GM12878 (cell line): ENCODE results near the gene COG4. TPM values are rescaled to one million over a fixed set of nuclear protein-coding genes. Genes with fewer than 3 reads are reported as not detected.

Experiments used
- ASH2L ChIP-seq: fragments of 300-600, 200-600 bp; sonication (generic); IDR thresholded peaks from 2 replicates; pipeline ENCODE4 v1.6.1; 2017; ENCODE audit warnings: low read depth, mild to moderate bottlenecking, borderline replicate concordance
- CEBPB ChIP-seq, 2 experiments: fragments of 150-350 bp in 1 of 2; IDR thresholded peaks; 2 replicates each; pipeline ENCODE4 v1.6.1; 2012 to 2014; ENCODE audit warnings: low read depth in 2 of 2, low read length in 2 of 2, borderline replicate concordance in 1 of 2, inconsistent platforms in 1 of 2
- NBN ChIP-seq: fragments of 450-650 bp; IDR thresholded peaks from 2 replicates; pipeline ENCODE4 v1.6.1; 2016
- NR2C2 ChIP-seq: IDR thresholded peaks from 2 replicates; pipeline ENCODE4 v1.6.1; 2011; ENCODE audit warnings: borderline replicate concordance, low read depth; ENCODE audit not compliant: control insufficient read depth, insufficient read length
- POU2F2 ChIP-seq: IDR thresholded peaks from 3 replicates; pipeline ENCODE4 v1.6.1; 2011; ENCODE audit warnings: low read depth, mild to moderate bottlenecking, low read length, borderline replicate concordance
- RB1 ChIP-seq: fragments of 450-650 bp; formaldehyde crosslinking; IDR thresholded peaks from 2 replicates; pipeline ENCODE4 v1.6.1; 2017; ENCODE audit warnings: mild to moderate bottlenecking, borderline replicate concordance
- SMAD1 ChIP-seq: fragments of 450-650 bp; IDR thresholded peaks from 2 replicates; pipeline ENCODE4 v1.6.1; 2018; ENCODE audit warnings: mild to moderate bottlenecking, low read depth; ENCODE audit not compliant: partially characterized antibody
- SMAD5 ChIP-seq: IDR thresholded peaks from 2 replicates; pipeline ENCODE4 v1.6.1; 2016; ENCODE audit warnings: antibody characterized with exemption, low read depth
- SP1 ChIP-seq: IDR thresholded peaks from one replicate; pipeline ENCODE4 v1.6.1; 2011; ENCODE audit warnings: low read depth, low read length
- SREBF2 ChIP-seq: IDR thresholded peaks from 2 replicates; pipeline ENCODE4 v1.6.1; 2012; ENCODE audit warnings: mild to moderate bottlenecking, low read length
- TARDBP ChIP-seq: IDR thresholded peaks from 2 replicates; pipeline ENCODE4 v1.6.1; 2016; ENCODE audit warnings: borderline replicate concordance
- TCF7 ChIP-seq: IDR thresholded peaks from 2 replicates; pipeline ENCODE4 v1.6.1; 2014; ENCODE audit warnings: antibody characterized with exemption, borderline replicate concordance
- WRNIP1 ChIP-seq: IDR thresholded peaks from 2 replicates; pipeline ENCODE4 v1.6.1; 2011; ENCODE audit warnings: low read depth, low read length, improper control_type of control experiment, borderline replicate concordance
- YBX1 ChIP-seq: fragments of 450-650 bp; IDR thresholded peaks from 2 replicates; pipeline ENCODE4 v1.6.1; 2016; ENCODE audit warnings: antibody characterized with exemption
- polyA plus RNA-seq, 11 experiments: library from polyadenylated mRNA; depleted of rRNA in 4 of 11; unstranded in 6 of 11; stranded (reverse) in 5 of 11; fragments of >200 nt; fragmentation: Nextera tagmentation in 4 of 11; fragmentation: Illumina TruSeq in 1 of 11; extraction: Ambion mirVana in 4 of 11; extraction: Trizol in 1 of 11; gene quantifications; 1 replicate in 1 of 11; 2 replicates in 10 of 11; pipeline versions ENCODE4 v1.2.1 to v1.2.3, GENCODE V29; 2011 to 2016; ENCODE audit warnings: inconsistent platforms in 2 of 11, missing spikeins in 2 of 11, low read depth in 1 of 11
- total RNA-seq, 4 experiments: library from RNA; depleted of rRNA in 3 of 4; stranded (reverse); fragments of >200 nt in 3 of 4; fragmentation: Illumina TruSeq in 1 of 4; extraction: Trizol in 1 of 4; gene quantifications; 2 replicates each; pipeline versions ENCODE4 v1.2.1 to v1.2.3, GENCODE V29; 2013 to 2021
- TF ChIP-seq, protein P1 (sequence below): fragments of 450-650 bp; IDR thresholded peaks from 2 replicates; pipeline ENCODE4 v1.6.1; 2016; ENCODE audit warnings: mild to moderate bottlenecking, moderate library complexity, borderline replicate concordance
- TF ChIP-seq, protein P2 (sequence below): fragments of 450-650 bp; IDR thresholded peaks from 2 replicates; pipeline ENCODE4 v1.6.1; 2017; ENCODE audit warnings: mild to moderate bottlenecking, moderate library complexity
- TF ChIP-seq, protein P3 (sequence below): IDR thresholded peaks from 2 replicates; pipeline ENCODE4 v1.6.1; 2012; ENCODE audit warnings: improper control_type of control experiment, low read depth, low read length; ENCODE audit not compliant: insufficient replicate concordance
- TF ChIP-seq, protein P4 (sequence below): fragments of 450-650 bp; IDR thresholded peaks from 2 replicates; pipeline ENCODE4 v1.6.1; 2014; ENCODE audit warnings: mild to moderate bottlenecking

Gene COG4
- total and polyA plus RNA-seq, 10 of the 15 experiments (the other 5 are each of a cell fraction or from before 2014, with no cell fraction given) = 7.0 to 57.7 (median 33.0) TPM

DNA sequence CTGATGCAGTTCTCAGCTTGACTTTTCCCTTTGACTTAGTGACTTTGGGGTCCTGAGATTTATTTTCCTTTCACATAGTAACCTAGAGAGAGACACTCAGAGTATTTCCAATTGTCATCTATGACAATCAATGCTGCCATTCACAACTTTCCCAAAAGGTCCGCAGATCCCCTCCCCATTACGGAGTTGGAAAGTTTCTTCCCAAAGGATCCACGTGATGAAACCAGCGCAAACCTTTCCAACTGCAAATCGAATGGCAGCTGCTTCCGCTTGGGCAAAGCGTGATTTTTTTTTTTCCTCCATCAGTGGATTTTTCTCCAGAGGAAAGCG, 69.5 kb downstream of the COG4 start (continued):
- TF ChIP-seq SREBF2 = no peak
- TF ChIP-seq YBX1 = no peak
- TF ChIP-seq TARDBP = no peak
- TF ChIP-seq, protein P1, sequence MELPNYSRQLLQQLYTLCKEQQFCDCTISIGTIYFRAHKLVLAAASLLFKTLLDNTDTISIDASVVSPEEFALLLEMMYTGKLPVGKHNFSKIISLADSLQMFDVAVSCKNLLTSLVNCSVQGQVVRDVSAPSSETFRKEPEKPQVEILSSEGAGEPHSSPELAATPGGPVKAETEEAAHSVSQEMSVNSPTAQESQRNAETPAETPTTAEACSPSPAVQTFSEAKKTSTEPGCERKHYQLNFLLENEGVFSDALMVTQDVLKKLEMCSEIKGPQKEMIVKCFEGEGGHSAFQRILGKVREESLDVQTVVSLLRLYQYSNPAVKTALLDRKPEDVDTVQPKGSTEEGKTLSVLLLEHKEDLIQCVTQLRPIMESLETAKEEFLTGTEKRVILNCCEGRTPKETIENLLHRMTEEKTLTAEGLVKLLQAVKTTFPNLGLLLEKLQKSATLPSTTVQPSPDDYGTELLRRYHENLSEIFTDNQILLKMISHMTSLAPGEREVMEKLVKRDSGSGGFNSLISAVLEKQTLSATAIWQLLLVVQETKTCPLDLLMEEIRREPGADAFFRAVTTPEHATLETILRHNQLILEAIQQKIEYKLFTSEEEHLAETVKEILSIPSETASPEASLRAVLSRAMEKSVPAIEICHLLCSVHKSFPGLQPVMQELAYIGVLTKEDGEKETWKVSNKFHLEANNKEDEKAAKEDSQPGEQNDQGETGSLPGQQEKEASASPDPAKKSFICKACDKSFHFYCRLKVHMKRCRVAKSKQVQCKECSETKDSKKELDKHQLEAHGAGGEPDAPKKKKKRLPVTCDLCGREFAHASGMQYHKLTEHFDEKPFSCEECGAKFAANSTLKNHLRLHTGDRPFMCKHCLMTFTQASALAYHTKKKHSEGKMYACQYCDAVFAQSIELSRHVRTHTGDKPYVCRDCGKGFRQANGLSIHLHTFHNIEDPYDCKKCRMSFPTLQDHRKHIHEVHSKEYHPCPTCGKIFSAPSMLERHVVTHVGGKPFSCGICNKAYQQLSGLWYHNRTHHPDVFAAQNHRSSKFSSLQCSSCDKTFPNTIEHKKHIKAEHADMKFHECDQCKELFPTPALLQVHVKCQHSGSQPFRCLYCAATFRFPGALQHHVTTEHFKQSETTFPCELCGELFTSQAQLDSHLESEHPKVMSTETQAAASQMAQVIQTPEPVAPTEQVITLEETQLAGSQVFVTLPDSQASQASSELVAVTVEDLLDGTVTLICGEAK = no peak
- TF ChIP-seq, protein P2, sequence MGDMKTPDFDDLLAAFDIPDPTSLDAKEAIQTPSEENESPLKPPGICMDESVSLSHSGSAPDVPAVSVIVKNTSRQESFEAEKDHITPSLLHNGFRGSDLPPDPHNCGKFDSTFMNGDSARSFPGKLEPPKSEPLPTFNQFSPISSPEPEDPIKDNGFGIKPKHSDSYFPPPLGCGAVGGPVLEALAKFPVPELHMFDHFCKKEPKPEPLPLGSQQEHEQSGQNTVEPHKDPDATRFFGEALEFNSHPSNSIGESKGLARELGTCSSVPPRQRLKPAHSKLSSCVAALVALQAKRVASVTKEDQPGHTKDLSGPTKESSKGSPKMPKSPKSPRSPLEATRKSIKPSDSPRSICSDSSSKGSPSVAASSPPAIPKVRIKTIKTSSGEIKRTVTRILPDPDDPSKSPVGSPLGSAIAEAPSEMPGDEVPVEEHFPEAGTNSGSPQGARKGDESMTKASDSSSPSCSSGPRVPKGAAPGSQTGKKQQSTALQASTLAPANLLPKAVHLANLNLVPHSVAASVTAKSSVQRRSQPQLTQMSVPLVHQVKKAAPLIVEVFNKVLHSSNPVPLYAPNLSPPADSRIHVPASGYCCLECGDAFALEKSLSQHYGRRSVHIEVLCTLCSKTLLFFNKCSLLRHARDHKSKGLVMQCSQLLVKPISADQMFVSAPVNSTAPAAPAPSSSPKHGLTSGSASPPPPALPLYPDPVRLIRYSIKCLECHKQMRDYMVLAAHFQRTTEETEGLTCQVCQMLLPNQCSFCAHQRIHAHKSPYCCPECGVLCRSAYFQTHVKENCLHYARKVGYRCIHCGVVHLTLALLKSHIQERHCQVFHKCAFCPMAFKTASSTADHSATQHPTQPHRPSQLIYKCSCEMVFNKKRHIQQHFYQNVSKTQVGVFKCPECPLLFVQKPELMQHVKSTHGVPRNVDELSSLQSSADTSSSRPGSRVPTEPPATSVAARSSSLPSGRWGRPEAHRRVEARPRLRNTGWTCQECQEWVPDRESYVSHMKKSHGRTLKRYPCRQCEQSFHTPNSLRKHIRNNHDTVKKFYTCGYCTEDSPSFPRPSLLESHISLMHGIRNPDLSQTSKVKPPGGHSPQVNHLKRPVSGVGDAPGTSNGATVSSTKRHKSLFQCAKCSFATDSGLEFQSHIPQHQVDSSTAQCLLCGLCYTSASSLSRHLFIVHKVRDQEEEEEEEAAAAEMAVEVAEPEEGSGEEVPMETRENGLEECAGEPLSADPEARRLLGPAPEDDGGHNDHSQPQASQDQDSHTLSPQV = no peak
- no peak for TF ChIP-seq ASH2L
- no peak for TF ChIP-seq TCF7
- no peak for TF ChIP-seq NBN
- no peak for TF ChIP-seq RB1
- TF ChIP-seq NR2C2 = no peak
- peak; percentile 48 for TF ChIP-seq SMAD1
- TF ChIP-seq, protein P3, sequence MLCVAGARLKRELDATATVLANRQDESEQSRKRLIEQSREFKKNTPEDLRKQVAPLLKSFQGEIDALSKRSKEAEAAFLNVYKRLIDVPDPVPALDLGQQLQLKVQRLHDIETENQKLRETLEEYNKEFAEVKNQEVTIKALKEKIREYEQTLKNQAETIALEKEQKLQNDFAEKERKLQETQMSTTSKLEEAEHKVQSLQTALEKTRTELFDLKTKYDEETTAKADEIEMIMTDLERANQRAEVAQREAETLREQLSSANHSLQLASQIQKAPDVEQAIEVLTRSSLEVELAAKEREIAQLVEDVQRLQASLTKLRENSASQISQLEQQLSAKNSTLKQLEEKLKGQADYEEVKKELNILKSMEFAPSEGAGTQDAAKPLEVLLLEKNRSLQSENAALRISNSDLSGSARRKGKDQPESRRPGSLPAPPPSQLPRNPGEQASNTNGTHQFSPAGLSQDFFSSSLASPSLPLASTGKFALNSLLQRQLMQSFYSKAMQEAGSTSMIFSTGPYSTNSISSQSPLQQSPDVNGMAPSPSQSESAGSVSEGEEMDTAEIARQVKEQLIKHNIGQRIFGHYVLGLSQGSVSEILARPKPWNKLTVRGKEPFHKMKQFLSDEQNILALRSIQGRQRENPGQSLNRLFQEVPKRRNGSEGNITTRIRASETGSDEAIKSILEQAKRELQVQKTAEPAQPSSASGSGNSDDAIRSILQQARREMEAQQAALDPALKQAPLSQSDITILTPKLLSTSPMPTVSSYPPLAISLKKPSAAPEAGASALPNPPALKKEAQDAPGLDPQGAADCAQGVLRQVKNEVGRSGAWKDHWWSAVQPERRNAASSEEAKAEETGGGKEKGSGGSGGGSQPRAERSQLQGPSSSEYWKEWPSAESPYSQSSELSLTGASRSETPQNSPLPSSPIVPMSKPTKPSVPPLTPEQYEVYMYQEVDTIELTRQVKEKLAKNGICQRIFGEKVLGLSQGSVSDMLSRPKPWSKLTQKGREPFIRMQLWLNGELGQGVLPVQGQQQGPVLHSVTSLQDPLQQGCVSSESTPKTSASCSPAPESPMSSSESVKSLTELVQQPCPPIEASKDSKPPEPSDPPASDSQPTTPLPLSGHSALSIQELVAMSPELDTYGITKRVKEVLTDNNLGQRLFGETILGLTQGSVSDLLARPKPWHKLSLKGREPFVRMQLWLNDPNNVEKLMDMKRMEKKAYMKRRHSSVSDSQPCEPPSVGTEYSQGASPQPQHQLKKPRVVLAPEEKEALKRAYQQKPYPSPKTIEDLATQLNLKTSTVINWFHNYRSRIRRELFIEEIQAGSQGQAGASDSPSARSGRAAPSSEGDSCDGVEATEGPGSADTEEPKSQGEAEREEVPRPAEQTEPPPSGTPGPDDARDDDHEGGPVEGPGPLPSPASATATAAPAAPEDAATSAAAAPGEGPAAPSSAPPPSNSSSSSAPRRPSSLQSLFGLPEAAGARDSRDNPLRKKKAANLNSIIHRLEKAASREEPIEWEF = no peak
- no peak for TF ChIP-seq WRNIP1
- no peak for TF ChIP-seq SP1
- no peak for TF ChIP-seq CEBPB (IDR thresholded peaks at IDR 0.05; ENCODE audit: borderline replicate concordance in 1 of 2, low read depth in 2 of 2, low read length in 2 of 2)
- TF ChIP-seq, protein P4, sequence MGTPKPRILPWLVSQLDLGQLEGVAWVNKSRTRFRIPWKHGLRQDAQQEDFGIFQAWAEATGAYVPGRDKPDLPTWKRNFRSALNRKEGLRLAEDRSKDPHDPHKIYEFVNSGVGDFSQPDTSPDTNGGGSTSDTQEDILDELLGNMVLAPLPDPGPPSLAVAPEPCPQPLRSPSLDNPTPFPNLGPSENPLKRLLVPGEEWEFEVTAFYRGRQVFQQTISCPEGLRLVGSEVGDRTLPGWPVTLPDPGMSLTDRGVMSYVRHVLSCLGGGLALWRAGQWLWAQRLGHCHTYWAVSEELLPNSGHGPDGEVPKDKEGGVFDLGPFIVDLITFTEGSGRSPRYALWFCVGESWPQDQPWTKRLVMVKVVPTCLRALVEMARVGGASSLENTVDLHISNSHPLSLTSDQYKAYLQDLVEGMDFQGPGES = no peak
- no peak for TF ChIP-seq SMAD5
- TF ChIP-seq POU2F2 = no peak
